ENCODE measurements around the gene MARK4. TPM values are rescaled to one million over a fixed set of nuclear protein-coding genes. Genes with fewer than 3 reads are reported as not detected.

The MARK4 gene
- total RNA-seq, 4 donors from 2014 or later, result 12.2 to 42.5 (median 22.1) TPM

DNA sequence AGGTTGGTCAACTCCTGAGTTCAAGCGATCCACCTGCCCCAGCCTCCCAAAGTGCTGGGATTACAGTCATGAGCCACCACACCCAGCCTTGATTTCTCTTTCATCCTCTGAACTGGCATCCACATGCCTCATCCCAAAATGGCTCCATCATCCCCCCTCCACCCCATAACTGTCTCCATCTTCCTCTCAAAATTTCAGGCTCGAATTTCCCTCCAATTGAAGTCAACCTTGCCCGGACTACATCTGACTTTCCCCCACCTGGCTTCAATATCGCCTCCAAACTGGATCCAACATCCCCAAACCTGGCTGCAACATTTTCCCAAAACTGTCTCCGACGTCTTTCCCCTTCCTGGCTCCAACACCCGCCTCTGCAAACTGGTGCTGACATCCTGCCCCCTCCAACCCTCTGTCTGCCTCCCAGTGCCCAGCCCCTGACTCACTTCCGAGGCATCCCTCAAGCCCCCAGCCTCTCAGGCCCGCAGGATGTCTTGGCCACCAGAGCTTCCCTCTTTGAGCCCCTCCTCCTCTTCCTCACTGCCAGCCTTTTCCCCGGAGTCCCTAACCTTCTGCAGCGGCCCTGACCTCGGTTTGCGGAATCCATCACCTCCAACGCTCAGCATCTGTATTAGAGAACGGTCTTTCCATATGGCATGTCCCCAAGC lies 6.8 kb upstream of the MARK4 start:
- intact Hi-C loops (cut with DNase I; ENCODE audit: low total_unique reads), result no loop called here

DNA sequence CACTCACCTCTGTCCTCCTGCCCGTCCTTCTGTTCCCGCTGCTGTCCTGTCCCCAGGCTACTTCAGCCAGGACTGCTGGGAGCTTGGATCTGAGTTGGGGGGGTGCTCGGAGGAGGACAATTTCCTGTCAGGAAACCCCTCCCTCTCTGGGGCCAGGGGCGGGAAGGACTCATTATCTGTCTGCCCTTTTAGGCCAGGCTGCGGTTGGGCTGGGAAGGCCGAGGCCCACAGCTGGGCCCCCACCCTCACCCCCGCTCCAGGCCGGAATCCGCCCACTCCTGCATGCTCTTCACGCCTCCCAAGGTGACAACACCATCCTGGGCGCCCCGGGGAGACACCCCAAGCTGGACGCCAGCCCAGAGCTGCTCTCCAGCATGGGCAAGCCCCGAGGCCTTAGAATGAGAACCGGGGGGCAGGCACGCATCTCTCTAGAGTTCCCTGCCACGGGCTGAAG lies 5.7 kb upstream of the MARK4 start, which contains the start of gene EXOC3L2:
EXOC3L2 (minus strand) TSS at position 74 of the 454 bp plus-strand sequence. CDS start 6,362 bp downstream, outside the sequence.
- Histone ChIP-seq H3K4me1 (peaks cover 3 to 7% of the 10 kb centered on the region in 2 donors), H3K27ac (peak within 1 kb of the TSS in 3 of 4 donors; percentile 35 to 61 (median 36))

More for the DNA sequence above, 6.8 kb upstream of the MARK4 start:
- ATAC-seq (no peak), DNase-seq (no peak)
- H3K9me3 ChIP-seq, result no peaks in the 10 kb centered on the region
- in situ Hi-C loops (cut with MboI; ENCODE audit: low sequenced_read_pairs in 4 of 4), result no loop called here
- TF ChIP-seq, protein P1, sequence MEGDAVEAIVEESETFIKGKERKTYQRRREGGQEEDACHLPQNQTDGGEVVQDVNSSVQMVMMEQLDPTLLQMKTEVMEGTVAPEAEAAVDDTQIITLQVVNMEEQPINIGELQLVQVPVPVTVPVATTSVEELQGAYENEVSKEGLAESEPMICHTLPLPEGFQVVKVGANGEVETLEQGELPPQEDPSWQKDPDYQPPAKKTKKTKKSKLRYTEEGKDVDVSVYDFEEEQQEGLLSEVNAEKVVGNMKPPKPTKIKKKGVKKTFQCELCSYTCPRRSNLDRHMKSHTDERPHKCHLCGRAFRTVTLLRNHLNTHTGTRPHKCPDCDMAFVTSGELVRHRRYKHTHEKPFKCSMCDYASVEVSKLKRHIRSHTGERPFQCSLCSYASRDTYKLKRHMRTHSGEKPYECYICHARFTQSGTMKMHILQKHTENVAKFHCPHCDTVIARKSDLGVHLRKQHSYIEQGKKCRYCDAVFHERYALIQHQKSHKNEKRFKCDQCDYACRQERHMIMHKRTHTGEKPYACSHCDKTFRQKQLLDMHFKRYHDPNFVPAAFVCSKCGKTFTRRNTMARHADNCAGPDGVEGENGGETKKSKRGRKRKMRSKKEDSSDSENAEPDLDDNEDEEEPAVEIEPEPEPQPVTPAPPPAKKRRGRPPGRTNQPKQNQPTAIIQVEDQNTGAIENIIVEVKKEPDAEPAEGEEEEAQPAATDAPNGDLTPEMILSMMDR (IDR thresholded peaks at IDR 0.05 in 4 of 5, conservative IDR thresholded peaks at IDR 0.05 in 1 of 5), result no peak
- no peak for TF ChIP-seq POLR2A (IDR thresholded peaks at IDR 0.05)
- H3K4me3 ChIP-seq, result no peak overlapping the region
- no peaks in the 10 kb centered on the region for H3K36me3 ChIP-seq
- H3K27me3 ChIP-seq, result no peaks in the 10 kb centered on the region
- H3K27ac ChIP-seq, result no peak overlapping the region
- peaks cover 0 to 4% of the 10 kb centered on the region in 2 donors for H3K4me1 ChIP-seq

DNA sequence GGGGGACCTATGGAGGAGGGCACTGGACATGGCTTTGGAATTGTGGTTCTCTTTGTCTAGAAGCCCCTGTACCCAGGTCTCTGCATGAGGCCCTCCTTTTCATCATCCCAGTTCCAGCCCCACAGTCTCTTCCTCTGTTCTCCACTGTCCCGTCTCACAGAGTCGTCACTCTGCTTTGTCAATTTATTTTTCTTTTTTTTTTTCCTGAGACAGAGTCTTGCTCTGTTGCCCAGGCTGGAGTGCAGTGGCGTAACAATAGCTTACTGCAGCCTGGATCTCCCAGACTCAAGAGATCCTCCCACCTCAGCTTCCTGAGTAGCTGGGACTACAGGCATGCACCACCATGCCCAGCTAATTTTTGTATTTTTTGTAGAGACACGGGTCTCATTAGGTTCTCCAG lies 5.2 kb upstream of the MARK4 start:
- H3K4me1 ChIP-seq, result peaks cover 6 to 10% of the 10 kb centered on the region in 2 donors
- no peaks in the 10 kb centered on the region for H3K9me3 ChIP-seq
- ATAC-seq (no peak), DNase-seq (no peak)
- H3K27me3 ChIP-seq, result no peaks in the 10 kb centered on the region
- no peaks in the 10 kb centered on the region for H3K36me3 ChIP-seq
- H3K27ac ChIP-seq, result peak overlapping the region in 3 of 4 donors; percentile 35 to 61 (median 36)
- in situ Hi-C loops (cut with MboI; ENCODE audit: low sequenced_read_pairs in 4 of 4), result loop anchor here in 1 of 4 donors (5.0 kb wide), 1 partner anchor 91 kb away; no protein-coding TSS in a partner anchor
- TF ChIP-seq, protein P1 (IDR thresholded peaks at IDR 0.05 in 4 of 5, conservative IDR thresholded peaks at IDR 0.05 in 1 of 5), result no peak
- no peak for TF ChIP-seq POLR2A (IDR thresholded peaks at IDR 0.05)
- intact Hi-C loops (cut with DNase I; ENCODE audit: low total_unique reads), result loop anchor here (5.0 kb wide), 2 partner anchors 49 to 84 kb away; partner anchors contain the start of gene NKPD1
- no peak overlapping the region for H3K4me3 ChIP-seq

More for the DNA sequence above, 5.7 kb upstream of the MARK4 start, which contains the start of gene EXOC3L2:
- H3K9me3 ChIP-seq, result no peaks in the 10 kb centered on the region
- no peak within 1 kb of the TSS for H3K4me3 ChIP-seq
- TF ChIP-seq, protein P1 (IDR thresholded peaks at IDR 0.05 in 4 of 5, conservative IDR thresholded peaks at IDR 0.05 in 1 of 5), result no peak
- no peak for TF ChIP-seq POLR2A (IDR thresholded peaks at IDR 0.05)
- H3K36me3 ChIP-seq, result no peaks in the 10 kb centered on the region
- ATAC-seq (no peak), DNase-seq (no peak)
- intact Hi-C loops (cut with DNase I; ENCODE audit: low total_unique reads), result loop anchor here (5.0 kb wide), 2 partner anchors 48 to 83 kb away; partner anchors contain the start of gene NKPD1
- no peaks in the 10 kb centered on the region for H3K27me3 ChIP-seq
- in situ Hi-C loops (cut with MboI; ENCODE audit: low sequenced_read_pairs in 4 of 4), result loop anchor here in 1 of 4 donors (5.0 kb wide), 1 partner anchor 92 kb away; no protein-coding TSS in a partner anchor

DNA sequence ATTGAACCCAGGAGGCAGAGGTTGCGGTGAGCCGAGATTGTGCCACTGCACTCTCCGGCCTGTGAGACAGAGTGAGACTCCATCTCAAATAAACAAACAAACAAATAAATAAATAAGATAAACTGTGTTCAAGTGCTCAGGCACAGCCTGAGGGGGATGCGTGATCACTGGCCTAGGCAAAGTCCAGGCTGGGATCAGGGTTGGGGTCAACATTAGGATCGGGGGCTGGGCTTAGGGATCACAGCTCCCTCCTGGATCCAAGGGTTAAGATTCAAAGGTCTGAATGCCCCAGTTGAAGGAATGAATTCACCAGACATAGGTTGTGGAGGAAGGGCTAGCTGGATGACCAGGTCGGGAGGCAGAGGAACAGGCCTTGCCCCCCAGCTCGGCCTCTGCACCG lies 3.9 kb upstream of the MARK4 start:
- in situ Hi-C loops (cut with MboI; ENCODE audit: low sequenced_read_pairs in 4 of 4), result loop anchor here in 1 of 4 donors (5.0 kb wide), 1 partner anchor 90 kb away; no protein-coding TSS in a partner anchor
- Histone ChIP-seq H3K27me3 (no peaks in the 10 kb centered on the region), H3K9me3 (no peaks in the 10 kb centered on the region), H3K27ac (no peak overlapping the region), H3K4me3 (no peak overlapping the region), H3K4me1 (peaks cover 9 to 16% of the 10 kb centered on the region in 2 donors), H3K36me3 (no peaks in the 10 kb centered on the region)
- TF ChIP-seq, protein P1 (IDR thresholded peaks at IDR 0.05 in 4 of 5, conservative IDR thresholded peaks at IDR 0.05 in 1 of 5), result no peak
- intact Hi-C loops (cut with DNase I; ENCODE audit: low total_unique reads), result loop anchor here (5.0 kb wide), 2 partner anchors 50 to 85 kb away; partner anchors contain the start of gene NKPD1
- no peak for DNase-seq
- no peak for ATAC-seq
